HL-60 (cell line): ENCODE data around the gene MRPL21.
A peak's percentile ranks its signal among the peaks of the same experiment; 100 is the strongest.
"Not testable (repeated sequence)": the region's sequence is repeated elsewhere in the genome, so short reads cannot be mapped to it uniquely, and the experiment has no call there.

Experiments used
- DNase-seq, 2 experiments: peaks; one replicate each; pipeline ENCODE4 v3.0.0-alpha.2; 2010 to 2020; ENCODE audit warnings: low read depth in 1 of 2, low spot score in 1 of 2
- H3K27ac ChIP-seq: fragments of 250-450 bp; sonication (Bioruptor Pico); replicated peaks from 2 replicates; pipeline ENCODE4 v1.5.1; 2020; ENCODE audit warnings: mild to moderate bottlenecking, moderate library complexity
- H3K27me3 ChIP-seq: fragments of 250-450 bp; sonication (Bioruptor Pico); 2 replicates; pipeline ENCODE4 v1.5.1; 2021; ENCODE audit warnings: mild to moderate bottlenecking, moderate library complexity; ENCODE audit not compliant: insufficient read depth, poor library complexity, severe bottlenecking
- H3K4me3 ChIP-seq: replicated peaks from 2 replicates; pipeline ENCODE4 v1.5.1; 2011; ENCODE audit warnings: mild to moderate bottlenecking, control low read depth, low read length; ENCODE audit not compliant: insufficient read depth
- GABPA ChIP-seq: IDR thresholded peaks from 2 replicates; pipeline ENCODE4 v1.6.1; 2012; ENCODE audit warnings: low read depth
- POLR2AphosphoS5 ChIP-seq: IDR thresholded peaks from 2 replicates; pipeline ENCODE4 v1.6.1; 2012; ENCODE audit warnings: low read depth
- SPI1 ChIP-seq: IDR thresholded peaks from 2 replicates; pipeline ENCODE4 v1.6.1; 2012; ENCODE audit warnings: low read depth, mild to moderate bottlenecking, borderline replicate concordance
- TF ChIP-seq, protein P1 (sequence below): IDR thresholded peaks from 2 replicates; pipeline ENCODE4 v1.6.1; 2012; ENCODE audit warnings: low read depth; ENCODE audit not compliant: insufficient replicate concordance
- TF ChIP-seq, protein P2 (sequence below): IDR thresholded peaks from one replicate; pipeline ENCODE4 v1.5.1; 2011; ENCODE audit warnings: low read length, control low read depth, inconsistent platforms; ENCODE audit not compliant: insufficient read depth

Gene MRPL21

DNA sequence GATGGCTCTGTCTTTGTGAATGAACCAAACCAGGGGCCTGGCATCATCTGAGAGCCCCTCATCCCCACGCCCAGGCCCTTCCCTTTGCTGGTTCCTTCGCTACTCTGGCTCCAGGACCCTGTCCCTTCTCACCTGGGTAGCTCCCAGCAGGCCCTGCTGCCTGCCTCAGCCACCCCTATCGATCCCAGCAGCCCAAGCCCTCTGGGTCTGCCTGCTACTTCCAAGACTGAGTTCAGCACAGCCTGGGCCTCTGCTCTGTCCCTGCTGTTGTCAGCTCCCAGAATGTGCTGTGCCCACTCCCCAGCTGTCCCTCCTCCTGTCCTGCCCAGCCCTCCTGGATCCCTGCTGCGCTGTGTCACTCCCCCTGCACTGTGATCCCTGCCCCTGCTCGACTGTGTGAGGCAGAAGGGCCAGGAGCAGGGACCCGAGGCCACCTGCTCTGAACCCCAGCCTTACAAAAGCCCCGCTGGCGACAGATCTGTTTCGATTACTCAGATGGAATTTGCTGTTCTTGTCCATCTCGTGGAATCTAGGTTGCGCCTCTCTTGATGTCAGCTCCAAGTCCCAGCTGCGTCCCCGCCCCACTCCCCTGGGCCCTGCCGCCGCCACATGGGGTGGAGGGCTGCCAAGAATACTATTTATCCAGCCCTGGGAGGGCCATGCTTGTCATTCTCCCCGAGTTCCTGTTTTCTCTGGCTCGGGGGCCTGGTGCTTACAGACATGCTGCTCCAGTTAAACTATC lies 13.0 kb downstream of the MRPL21 start:
- DNase-seq = peak in 1 of 2 experiments; percentile 43
- H3K4me3 ChIP-seq = no peak overlapping the region
- H3K27me3 ChIP-seq = no peaks in the 10 kb centered on the region
- H3K27ac ChIP-seq = no peak overlapping the region
- TF ChIP-seq, protein P1, sequence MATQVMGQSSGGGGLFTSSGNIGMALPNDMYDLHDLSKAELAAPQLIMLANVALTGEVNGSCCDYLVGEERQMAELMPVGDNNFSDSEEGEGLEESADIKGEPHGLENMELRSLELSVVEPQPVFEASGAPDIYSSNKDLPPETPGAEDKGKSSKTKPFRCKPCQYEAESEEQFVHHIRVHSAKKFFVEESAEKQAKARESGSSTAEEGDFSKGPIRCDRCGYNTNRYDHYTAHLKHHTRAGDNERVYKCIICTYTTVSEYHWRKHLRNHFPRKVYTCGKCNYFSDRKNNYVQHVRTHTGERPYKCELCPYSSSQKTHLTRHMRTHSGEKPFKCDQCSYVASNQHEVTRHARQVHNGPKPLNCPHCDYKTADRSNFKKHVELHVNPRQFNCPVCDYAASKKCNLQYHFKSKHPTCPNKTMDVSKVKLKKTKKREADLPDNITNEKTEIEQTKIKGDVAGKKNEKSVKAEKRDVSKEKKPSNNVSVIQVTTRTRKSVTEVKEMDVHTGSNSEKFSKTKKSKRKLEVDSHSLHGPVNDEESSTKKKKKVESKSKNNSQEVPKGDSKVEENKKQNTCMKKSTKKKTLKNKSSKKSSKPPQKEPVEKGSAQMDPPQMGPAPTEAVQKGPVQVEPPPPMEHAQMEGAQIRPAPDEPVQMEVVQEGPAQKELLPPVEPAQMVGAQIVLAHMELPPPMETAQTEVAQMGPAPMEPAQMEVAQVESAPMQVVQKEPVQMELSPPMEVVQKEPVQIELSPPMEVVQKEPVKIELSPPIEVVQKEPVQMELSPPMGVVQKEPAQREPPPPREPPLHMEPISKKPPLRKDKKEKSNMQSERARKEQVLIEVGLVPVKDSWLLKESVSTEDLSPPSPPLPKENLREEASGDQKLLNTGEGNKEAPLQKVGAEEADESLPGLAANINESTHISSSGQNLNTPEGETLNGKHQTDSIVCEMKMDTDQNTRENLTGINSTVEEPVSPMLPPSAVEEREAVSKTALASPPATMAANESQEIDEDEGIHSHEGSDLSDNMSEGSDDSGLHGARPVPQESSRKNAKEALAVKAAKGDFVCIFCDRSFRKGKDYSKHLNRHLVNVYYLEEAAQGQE = no peak
- TF ChIP-seq, protein P2, sequence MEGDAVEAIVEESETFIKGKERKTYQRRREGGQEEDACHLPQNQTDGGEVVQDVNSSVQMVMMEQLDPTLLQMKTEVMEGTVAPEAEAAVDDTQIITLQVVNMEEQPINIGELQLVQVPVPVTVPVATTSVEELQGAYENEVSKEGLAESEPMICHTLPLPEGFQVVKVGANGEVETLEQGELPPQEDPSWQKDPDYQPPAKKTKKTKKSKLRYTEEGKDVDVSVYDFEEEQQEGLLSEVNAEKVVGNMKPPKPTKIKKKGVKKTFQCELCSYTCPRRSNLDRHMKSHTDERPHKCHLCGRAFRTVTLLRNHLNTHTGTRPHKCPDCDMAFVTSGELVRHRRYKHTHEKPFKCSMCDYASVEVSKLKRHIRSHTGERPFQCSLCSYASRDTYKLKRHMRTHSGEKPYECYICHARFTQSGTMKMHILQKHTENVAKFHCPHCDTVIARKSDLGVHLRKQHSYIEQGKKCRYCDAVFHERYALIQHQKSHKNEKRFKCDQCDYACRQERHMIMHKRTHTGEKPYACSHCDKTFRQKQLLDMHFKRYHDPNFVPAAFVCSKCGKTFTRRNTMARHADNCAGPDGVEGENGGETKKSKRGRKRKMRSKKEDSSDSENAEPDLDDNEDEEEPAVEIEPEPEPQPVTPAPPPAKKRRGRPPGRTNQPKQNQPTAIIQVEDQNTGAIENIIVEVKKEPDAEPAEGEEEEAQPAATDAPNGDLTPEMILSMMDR = no peak
- TF ChIP-seq SPI1 (peak; percentile 82; the same call in 1 of the 2 replicates), POLR2AphosphoS5 (no peak)

DNA sequence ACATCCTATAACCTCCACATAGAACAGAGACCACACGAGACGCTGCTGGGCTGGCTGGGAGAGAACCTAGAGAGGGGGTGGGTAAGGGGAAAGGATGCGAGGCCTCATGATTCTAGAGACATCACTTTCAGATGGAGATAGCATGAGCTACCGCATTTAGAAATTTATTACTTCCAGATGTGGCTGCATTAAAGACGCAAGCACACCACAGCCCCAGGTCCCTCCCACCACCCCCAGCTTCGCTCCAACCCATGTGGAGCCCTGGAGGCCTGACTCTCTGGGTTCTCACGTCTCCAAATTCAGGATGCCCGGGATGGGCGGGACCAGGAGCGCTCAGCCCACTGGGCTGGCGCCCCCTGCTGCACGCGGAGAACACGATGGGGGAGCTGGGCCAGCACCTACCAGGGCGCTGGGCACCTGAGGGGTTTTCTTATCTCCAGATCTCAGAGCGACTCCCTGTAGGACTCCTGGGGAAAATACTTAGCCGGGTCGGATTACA lies 13.6 kb downstream of the MRPL21 start:
- Histone ChIP-seq H3K27ac (no peak overlapping the region), H3K4me3 (no peak overlapping the region), H3K27me3 (no peaks in the 10 kb centered on the region)
- no peak for DNase-seq
- TF ChIP-seq POLR2AphosphoS5 (no peak), SPI1 (no peak), GABPA (no peak)
- TF ChIP-seq, protein P1 = no peak
- TF ChIP-seq, protein P2 = no peak

DNA sequence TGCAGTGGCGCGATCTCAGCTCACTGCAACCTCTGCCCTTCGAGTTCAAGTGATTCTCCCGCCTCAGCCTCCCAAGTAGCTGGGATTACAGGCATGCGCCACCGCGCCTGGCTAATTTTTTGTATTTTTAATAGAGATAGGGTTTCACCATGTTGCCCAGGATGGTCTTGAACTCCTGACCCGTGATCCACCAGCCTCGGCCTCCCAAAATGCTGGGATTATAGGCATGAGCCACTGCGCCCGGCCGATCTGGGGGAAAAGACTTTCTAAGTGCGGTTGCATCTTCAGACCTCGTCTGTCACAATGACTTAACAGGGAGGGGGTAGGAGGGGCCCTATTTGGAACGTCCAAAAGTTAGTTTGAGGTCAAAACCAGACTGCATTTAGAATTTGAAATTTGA lies 18.8 kb downstream of the MRPL21 start:
- not testable (repeated sequence) for H3K27me3 ChIP-seq, DNase-seq, H3K4me3 ChIP-seq, H3K27ac ChIP-seq

DNA sequence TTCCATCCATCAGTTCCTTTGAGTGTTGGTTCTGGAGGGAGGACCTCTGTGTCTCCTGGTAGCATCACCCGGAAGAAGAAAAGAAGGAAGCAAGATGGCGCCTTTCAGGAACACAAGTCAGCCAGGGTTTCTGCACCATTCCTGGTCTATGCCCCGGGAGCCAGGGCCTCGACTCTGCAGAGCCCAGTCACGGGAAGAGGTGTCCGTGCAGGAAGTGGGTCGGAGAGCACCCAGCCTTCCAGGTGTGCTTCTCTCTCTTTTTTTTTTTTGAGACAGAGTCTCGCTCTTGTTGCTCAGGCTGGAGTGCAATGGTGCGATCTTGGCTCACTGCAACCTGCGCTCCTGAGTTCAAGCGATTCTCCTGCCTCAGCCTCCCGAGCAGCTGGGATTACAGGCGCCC lies 21.2 kb downstream of the MRPL21 start:
- DNase-seq = no peak
- no peak overlapping the region for H3K4me3 ChIP-seq
- H3K27ac ChIP-seq = no peak overlapping the region
- H3K27me3 ChIP-seq = no peaks in the 10 kb centered on the region
- TF ChIP-seq, protein P1 = no peak
- no peak for TF ChIP-seq SPI1
- TF ChIP-seq, protein P2 = no peak
- no peak for TF ChIP-seq GABPA
- no peak for TF ChIP-seq POLR2AphosphoS5
